Karpas-422 (cell line): ENCODE results near the gene NDUFA7. TPM values are rescaled to one million over a fixed set of nuclear protein-coding genes. Genes with fewer than 3 reads are reported as not detected.
A peak's percentile ranks its signal among the peaks of the same experiment; 100 is the strongest.

Experiments used
- DNase-seq: peaks from one replicate; pipeline ENCODE4 v3.0.0-alpha.2; 2015
- H2AFZ ChIP-seq: fragments of 200-600 bp; sonication (generic); 2 replicates; pipeline ENCODE4 v1.6.1; 2014; ENCODE audit warnings: antibody characterized with exemption, low read length, mixed read lengths
- H3K27ac ChIP-seq: fragments of 200-600 bp; sonication (generic); 2 replicates; pipeline ENCODE4 v1.5.1; 2014; ENCODE audit warnings: mild to moderate bottlenecking, low read length, moderate library complexity
- H3K27me3 ChIP-seq: fragments of 200-600 bp; sonication (generic); 2 replicates; pipeline ENCODE4 v1.6.1; 2014; ENCODE audit warnings: low read length, mixed read lengths
- H3K36me3 ChIP-seq: fragments of 200-600 bp; sonication (generic); 2 replicates; pipeline ENCODE4 v1.6.1; 2014; ENCODE audit warnings: low read length, mixed read lengths; ENCODE audit not compliant: insufficient read depth
- H3K4me1 ChIP-seq: fragments of 200-600 bp; sonication (generic); 2 replicates; pipeline ENCODE4 v1.6.1; 2014; ENCODE audit warnings: mild to moderate bottlenecking, low read length, mixed read lengths
- H3K4me2 ChIP-seq: fragments of 200-600 bp; sonication (generic); 2 replicates; pipeline ENCODE4 v1.6.1; 2014; ENCODE audit warnings: low read length, low read depth, mild to moderate bottlenecking; ENCODE audit not compliant: poor library complexity, severe bottlenecking
- H3K4me3 ChIP-seq: fragments of 200-600 bp; sonication (generic); 2 replicates; pipeline ENCODE4 v1.5.1; 2014; ENCODE audit warnings: mild to moderate bottlenecking, antibody characterized with exemption, low read length, mixed read lengths
- H3K79me2 ChIP-seq: fragments of 200-600 bp; sonication (generic); 2 replicates; pipeline ENCODE4 v1.6.1; 2014; ENCODE audit warnings: mild to moderate bottlenecking, low read length, mixed read lengths
- H3K9ac ChIP-seq: fragments of 200-600 bp; sonication (generic); 2 replicates; pipeline ENCODE4 v1.6.0; 2014; ENCODE audit warnings: low read length
- H3K9me2 ChIP-seq: fragments of 200-600 bp; sonication (generic), shearing (Covaris generic); replicated peaks from 2 replicates; pipeline ENCODE4 v1.6.0; 2014; ENCODE audit warnings: mild to moderate bottlenecking, low read length, moderate library complexity; ENCODE audit not compliant: insufficient read depth
- H3K9me3 ChIP-seq: fragments of 300-700, 200-600 bp; sonication (generic); 2 replicates; pipeline ENCODE4 v1.6.1; 2014; ENCODE audit warnings: low read length, mixed read lengths
- H4K20me1 ChIP-seq: fragments of 200-600 bp; sonication (generic); 2 replicates; pipeline ENCODE4 v1.6.1; 2014; ENCODE audit warnings: mild to moderate bottlenecking, antibody characterized with exemption, low read length, low read depth; ENCODE audit not compliant: insufficient read depth
- total RNA-seq: library from RNA; depleted of rRNA; stranded (reverse); fragments of >200 nt; shearing (Covaris generic); gene quantifications from 2 replicates; pipeline ENCODE4 v1.2.3, GENCODE V29; 2014; ENCODE audit warnings: low replicate concordance; rRNA removed

NDUFA7 gene
- total RNA-seq, result 85.1 and 94.9 TPM in 2 replicates

- Histone ChIP-seq H2AFZ (peak within 1 kb of the TSS; percentile 17; the same call in 1 of the 2 replicates), H3K27ac (peak within 1 kb of the TSS; percentile 32; the same call in 1 of the 2 replicates), H3K4me3 (peak within 1 kb of the TSS; percentile 98), H3K9me3 (no peaks in the 10 kb centered on the region), H3K27me3 (no peaks in the 10 kb centered on the region), H3K9me2 (no peaks in the 10 kb centered on the region), H4K20me1 (peaks cover 19% of the 10 kb centered on the region), H3K4me1 (peaks cover 40% of the 10 kb centered on the region), H3K36me3 (peaks cover 19% of the 10 kb centered on the region), H3K4me2 (peak within 1 kb of the TSS; percentile 94), H3K9ac (peak within 1 kb of the TSS; percentile 97), H3K79me2 (peaks cover 42% of the 10 kb centered on the region)
- DNase-seq, result peak; percentile 99
Observed at GRCh38 chr19:8321067-8321985, at the start of gene NDUFA7, which contains the start of gene RPS28. NDUFA7 (minus strand) TSS chr19:8321375; CDS start chr19:8321358, 17 bp downstream. RPS28 (plus strand) TSS chr19:8321496; CDS start chr19:8321531, 35 bp downstream.

- no peaks in the 10 kb centered on the region for H4K20me1 ChIP-seq
- no peaks in the 10 kb centered on the region for H3K27me3 ChIP-seq
- no peaks in the 10 kb centered on the region for H3K36me3 ChIP-seq
- no peaks in the 10 kb centered on the region for H3K79me2 ChIP-seq
- no peak for DNase-seq
- H3K27ac ChIP-seq, result no peak overlapping the region
- no peak overlapping the region for H3K9ac ChIP-seq
- H3K9me3 ChIP-seq, result no peaks in the 10 kb centered on the region
- H3K4me1 ChIP-seq, result no peaks in the 10 kb centered on the region
- no peak overlapping the region for H2AFZ ChIP-seq
- H3K4me3 ChIP-seq, result no peak overlapping the region
- no peak overlapping the region for H3K4me2 ChIP-seq
- H3K9me2 ChIP-seq, result no peaks in the 10 kb centered on the region
Observed at GRCh38 chr19:8370176-8371010, 49.2 kb upstream of the NDUFA7 start.

- Histone ChIP-seq H4K20me1 (no peaks in the 10 kb centered on the region), H3K9me3 (no peaks in the 10 kb centered on the region), H3K36me3 (no peaks in the 10 kb centered on the region), H3K4me2 (no peak overlapping the region), H3K4me3 (no peak overlapping the region), H3K9me2 (no peaks in the 10 kb centered on the region), H3K27ac (no peak overlapping the region), H3K27me3 (no peaks in the 10 kb centered on the region), H2AFZ (no peak overlapping the region), H3K4me1 (no peaks in the 10 kb centered on the region), H3K79me2 (no peaks in the 10 kb centered on the region), H3K9ac (no peak overlapping the region)
- no peak for DNase-seq
Observed at GRCh38 chr19:8367327-8368001, 46.3 kb upstream of the NDUFA7 start.

DNA sequence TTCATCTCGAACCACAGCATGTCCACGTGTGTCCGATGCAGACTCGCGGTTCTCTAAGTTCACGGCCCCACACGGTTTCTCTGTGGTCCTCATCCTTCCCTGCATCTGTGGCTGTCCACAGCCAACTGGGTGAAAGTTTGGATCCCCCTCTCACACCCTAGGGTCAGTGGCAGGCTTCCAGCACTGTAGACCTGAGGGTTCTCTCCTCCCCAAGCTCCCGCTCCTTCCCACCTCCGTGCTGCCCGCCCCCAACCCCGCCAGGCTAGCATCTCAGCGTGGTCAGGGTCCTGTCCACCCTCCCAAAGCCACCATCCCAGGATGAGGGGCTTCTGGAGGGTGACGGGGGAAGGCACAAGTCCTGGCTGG lies 45.8 kb upstream of the NDUFA7 start:
- no peak overlapping the region for H3K27ac ChIP-seq
- no peak for DNase-seq
- no peak overlapping the region for H3K9ac ChIP-seq
- no peak overlapping the region for H2AFZ ChIP-seq
- no peaks in the 10 kb centered on the region for H3K79me2 ChIP-seq
- no peaks in the 10 kb centered on the region for H3K27me3 ChIP-seq
- no peak overlapping the region for H3K4me3 ChIP-seq
- no peaks in the 10 kb centered on the region for H3K9me2 ChIP-seq
- no peaks in the 10 kb centered on the region for H3K36me3 ChIP-seq
- H4K20me1 ChIP-seq, result no peaks in the 10 kb centered on the region
- no peak overlapping the region for H3K4me2 ChIP-seq
- no peaks in the 10 kb centered on the region for H3K4me1 ChIP-seq
- no peaks in the 10 kb centered on the region for H3K9me3 ChIP-seq

DNA sequence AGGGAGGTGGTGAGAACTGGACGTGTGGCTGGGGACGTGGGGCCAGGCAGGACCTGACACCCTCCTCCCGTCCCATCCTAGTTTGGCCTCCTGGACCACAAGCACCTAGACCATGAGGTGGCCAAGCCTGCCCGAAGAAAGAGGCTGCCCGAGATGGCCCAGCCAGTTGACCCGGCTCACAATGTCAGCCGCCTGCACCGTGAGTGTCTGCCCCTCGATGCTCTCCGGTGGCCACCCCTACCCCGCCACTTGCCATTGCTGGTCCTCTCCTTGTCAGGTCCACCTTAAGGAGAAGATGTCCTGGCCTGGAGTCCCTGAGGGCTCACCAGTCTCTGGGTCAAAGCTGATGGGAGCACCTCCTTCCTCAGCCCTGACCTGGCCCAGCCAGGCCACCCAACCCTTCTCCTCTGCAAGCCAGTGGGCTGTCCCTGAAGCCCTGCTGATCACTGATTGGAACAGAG lies 45.0 kb upstream of the NDUFA7 start:
- no peak for DNase-seq
- no peaks in the 10 kb centered on the region for H3K36me3 ChIP-seq
- H3K4me1 ChIP-seq, result no peaks in the 10 kb centered on the region
- H3K27ac ChIP-seq, result no peak overlapping the region
- H3K27me3 ChIP-seq, result no peaks in the 10 kb centered on the region
- no peaks in the 10 kb centered on the region for H3K79me2 ChIP-seq
- H3K4me3 ChIP-seq, result no peak overlapping the region
- H3K4me2 ChIP-seq, result no peak overlapping the region
- H3K9me2 ChIP-seq, result no peaks in the 10 kb centered on the region
- no peaks in the 10 kb centered on the region for H3K9me3 ChIP-seq
- no peak overlapping the region for H3K9ac ChIP-seq
- H2AFZ ChIP-seq, result no peak overlapping the region
- no peaks in the 10 kb centered on the region for H4K20me1 ChIP-seq

- H3K9me2 ChIP-seq, result no peaks in the 10 kb centered on the region
- no peaks in the 10 kb centered on the region for H3K9me3 ChIP-seq
- H3K27me3 ChIP-seq, result no peaks in the 10 kb centered on the region
- H3K4me2 ChIP-seq, result no peak within 1 kb of the TSS
- no peak within 1 kb of the TSS for H2AFZ ChIP-seq
- no peaks in the 10 kb centered on the region for H4K20me1 ChIP-seq
- H3K27ac ChIP-seq, result no peak within 1 kb of the TSS
- no peaks in the 10 kb centered on the region for H3K36me3 ChIP-seq
- H3K9ac ChIP-seq, result no peak within 1 kb of the TSS
- H3K4me3 ChIP-seq, result no peak within 1 kb of the TSS
- DNase-seq, result no peak
- no peaks in the 10 kb centered on the region for H3K79me2 ChIP-seq
- H3K4me1 ChIP-seq, result no peaks in the 10 kb centered on the region
Observed at GRCh38 chr19:8363803-8364771, 42.9 kb upstream of the NDUFA7 start, which contains the start of gene ANGPTL4. ANGPTL4 (plus strand) TSS chr19:8364155; CDS start chr19:8364322, 167 bp downstream.
